ENCODE results near the gene MRPS2. TPM values are rescaled to one million over a fixed set of nuclear protein-coding genes. Genes with fewer than 3 reads are reported as not detected.
"Not testable (repeated sequence)": the region's sequence is repeated elsewhere in the genome, so short reads cannot be mapped to it uniquely, and the experiment has no call there.

MRPS2 gene
- total RNA-seq, 1 donor from 2014 or later = 38.4 TPM

GRCh38 chr9:135524130-135524861 lies 23.8 kb downstream of the MRPS2 start:
- Mint-ChIP-seq H3K4me1 (peaks cover 5% of the 10 kb centered on the region), H3K9me3 (peaks cover 9% of the 10 kb centered on the region), H3K36me3 (no peaks in the 10 kb centered on the region), H3K4me3 (no peak overlapping the region), H3K27ac (no peak overlapping the region), H3K27me3 (ENCODE audit: low read depth) (no peaks in the 10 kb centered on the region)
- TF ChIP-seq CTCF (IDR thresholded peaks at IDR 0.05; ENCODE audit: unreplicated experiment) = no peak
- DNase-seq (ENCODE audit: low spot score in 2 of 2, unreplicated experiment in 2 of 2) = peak in 1 of 2 experiments; percentile 39

GRCh38 chr9:135525241-135526088 lies 25.0 kb downstream of the MRPS2 start:
- no peak for TF ChIP-seq CTCF (IDR thresholded peaks at IDR 0.05; ENCODE audit: unreplicated experiment)
- peaks cover 5% of the 10 kb centered on the region for H3K4me1 Mint-ChIP-seq
- no peaks in the 10 kb centered on the region for H3K36me3 Mint-ChIP-seq
- DNase-seq (ENCODE audit: low spot score in 2 of 2, unreplicated experiment in 2 of 2) = peak in 1 of 2 experiments; percentile 29
- H3K4me3 Mint-ChIP-seq = no peak overlapping the region
- no peaks in the 10 kb centered on the region for H3K27me3 Mint-ChIP-seq (ENCODE audit: low read depth)
- peaks cover 11% of the 10 kb centered on the region for H3K9me3 Mint-ChIP-seq
- H3K27ac Mint-ChIP-seq = no peak overlapping the region

GRCh38 chr9:135526089-135526729 lies 25.7 kb downstream of the MRPS2 start:
- peak in 1 of 2 experiments; percentile 25 for DNase-seq (ENCODE audit: low spot score in 2 of 2, unreplicated experiment in 2 of 2)
- no peaks in the 10 kb centered on the region for H3K36me3 Mint-ChIP-seq
- TF ChIP-seq CTCF (IDR thresholded peaks at IDR 0.05; ENCODE audit: unreplicated experiment) = no peak
- no peak overlapping the region for H3K27ac Mint-ChIP-seq
- H3K4me3 Mint-ChIP-seq = no peak overlapping the region
- H3K27me3 Mint-ChIP-seq (ENCODE audit: low read depth) = no peaks in the 10 kb centered on the region
- H3K9me3 Mint-ChIP-seq = peaks cover 13% of the 10 kb centered on the region
- H3K4me1 Mint-ChIP-seq = peaks cover 5% of the 10 kb centered on the region

- H3K9me3 Mint-ChIP-seq = peaks cover 13% of the 10 kb centered on the region
- peak in 1 of 2 experiments; percentile 34 for DNase-seq (ENCODE audit: low spot score in 2 of 2, unreplicated experiment in 2 of 2)
- no peak overlapping the region for H3K27ac Mint-ChIP-seq
- H3K36me3 Mint-ChIP-seq = no peaks in the 10 kb centered on the region
- H3K4me3 Mint-ChIP-seq = no peak overlapping the region
- H3K4me1 Mint-ChIP-seq = peaks cover 5% of the 10 kb centered on the region
- no peak for TF ChIP-seq CTCF (IDR thresholded peaks at IDR 0.05; ENCODE audit: unreplicated experiment)
- no peaks in the 10 kb centered on the region for H3K27me3 Mint-ChIP-seq (ENCODE audit: low read depth)
These were observed 26.5 kb downstream of the MRPS2 start for GRCh38 chr9:135526730-135527571.

GRCh38 chr9:135528842-135529435 lies 28.5 kb downstream of the MRPS2 start:
- not testable (repeated sequence) for H3K4me1 Mint-ChIP-seq; H3K27me3 Mint-ChIP-seq (ENCODE audit: low read depth); H3K36me3 Mint-ChIP-seq; H3K4me3 Mint-ChIP-seq; H3K27ac Mint-ChIP-seq
- peaks cover 13% of the 10 kb centered on the region for H3K9me3 Mint-ChIP-seq
- peak in 1 of 2 experiments; percentile 16 for DNase-seq (ENCODE audit: low spot score in 2 of 2, unreplicated experiment in 2 of 2)

Measured in mesothelial cell of epicardium (in vitro differentiated cells).